Femur (tissue), 1 donor: ENCODE measurements around the gene HNRNPA2B1.
"Not testable (repeated sequence)": the region's sequence is repeated elsewhere in the genome, so short reads cannot be mapped to it uniquely, and the experiment has no call there.

Source experiments
- DNase-seq: peaks from one replicate; pipeline ENCODE4 v3.0.0-alpha.2; 2017

The HNRNPA2B1 gene

DNA sequence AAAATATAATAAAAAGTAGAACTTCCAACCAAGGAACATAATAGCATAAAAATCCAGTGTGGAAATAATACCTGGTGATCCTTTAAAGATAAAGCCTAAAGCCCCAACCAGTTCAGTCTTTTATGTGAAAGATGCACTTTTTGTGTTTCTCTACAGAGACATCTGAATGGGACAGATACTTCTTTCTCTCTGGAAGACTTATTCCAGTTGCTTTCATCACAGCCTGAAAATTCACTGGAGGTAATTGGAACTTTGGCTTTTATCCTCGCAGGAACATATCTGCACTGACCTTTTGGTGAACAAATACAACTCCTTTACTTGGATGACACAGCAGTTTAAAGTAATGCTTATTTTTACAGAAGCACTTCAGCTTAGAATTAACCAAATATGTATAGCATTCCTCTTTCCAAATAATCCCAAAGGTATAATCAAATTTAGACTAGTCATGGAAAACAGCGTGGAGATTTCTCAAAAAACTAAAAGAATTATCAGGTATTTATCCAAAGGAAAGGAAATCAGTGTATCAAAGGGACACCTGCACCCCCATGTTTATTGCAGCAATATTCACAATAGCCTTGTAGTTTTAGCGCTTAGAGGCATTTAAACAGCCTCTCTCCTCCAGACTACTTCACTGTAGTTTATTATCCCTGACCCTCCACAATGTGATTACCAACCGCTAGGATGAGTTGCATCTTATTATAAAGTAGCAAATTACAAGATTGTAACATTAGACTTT, 16.8 kb downstream of the HNRNPA2B1 start:
- DNase-seq = no peak

DNA sequence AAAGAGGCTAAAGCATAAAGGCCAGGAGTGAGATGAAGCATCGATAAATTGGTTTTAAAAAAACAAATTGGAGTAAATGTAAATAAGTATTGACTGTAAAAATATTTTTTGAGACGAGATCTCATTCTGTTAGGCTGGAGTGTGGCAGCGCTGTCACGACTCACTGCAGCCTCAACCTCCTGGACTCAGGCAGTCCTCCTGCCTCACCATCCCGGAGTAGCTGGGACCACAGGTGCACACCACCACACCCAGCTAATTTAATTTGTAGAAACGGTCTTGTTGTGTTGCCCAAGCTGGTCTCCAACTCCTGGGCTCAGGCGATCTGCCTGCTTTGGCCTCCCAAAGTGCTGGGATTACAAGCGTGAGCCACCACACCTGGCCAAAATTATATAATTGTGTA, 17.8 kb downstream of the HNRNPA2B1 start:
- no peak for DNase-seq

DNA sequence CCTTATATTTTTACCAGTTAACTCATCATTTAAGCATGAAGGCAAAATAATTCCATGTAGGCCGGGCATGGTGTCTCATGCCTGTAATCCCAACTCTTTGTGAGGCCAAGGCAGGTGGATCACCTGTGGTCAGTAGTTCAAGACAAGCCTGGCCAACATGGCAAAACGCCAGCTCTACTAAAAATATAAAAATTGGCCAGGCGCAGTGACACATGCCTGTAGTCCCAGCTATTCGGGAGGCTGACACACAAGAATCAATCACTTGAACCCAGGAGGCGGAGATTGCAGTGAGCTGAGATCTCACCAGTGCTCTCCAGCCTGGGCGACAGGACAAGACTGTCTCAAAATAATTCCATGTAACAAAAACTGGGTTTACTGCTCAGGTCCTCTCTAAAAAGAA, 18.3 kb downstream of the HNRNPA2B1 start:
- DNase-seq = no peak

DNA sequence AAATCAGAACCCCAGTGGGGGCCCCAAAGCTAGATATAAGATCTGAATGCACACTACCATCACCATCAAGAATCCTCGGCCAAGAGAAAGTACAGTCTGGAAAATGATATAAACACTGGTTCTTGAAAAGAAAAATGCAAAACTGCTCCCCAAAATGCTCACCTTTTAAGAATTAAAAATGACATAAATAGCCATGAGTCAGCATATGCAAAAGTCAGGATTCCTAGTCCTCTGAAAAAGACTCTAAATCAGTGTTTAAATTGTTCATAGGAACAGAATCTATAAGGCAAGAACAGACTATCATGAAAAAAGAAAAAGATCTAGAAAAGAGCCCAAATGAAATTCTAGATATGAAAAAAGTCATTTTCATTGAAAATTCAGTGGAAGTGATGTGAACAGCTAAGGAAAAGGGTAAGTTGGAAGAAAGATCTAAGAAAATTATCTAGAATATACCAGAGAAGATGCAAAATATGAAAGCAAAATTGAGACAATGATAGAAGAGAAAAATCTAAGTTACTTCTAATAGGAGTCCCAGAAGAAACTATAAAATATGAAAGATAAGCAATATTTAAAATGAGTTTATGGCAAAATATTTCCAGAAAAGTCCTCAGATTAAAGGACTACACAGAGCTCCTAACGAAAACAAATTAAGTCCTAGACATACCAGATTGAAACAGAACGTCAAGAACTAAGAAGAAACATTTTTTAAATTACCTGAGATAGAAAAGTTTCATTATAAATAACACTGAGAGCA, 18.9 kb downstream of the HNRNPA2B1 start:
- DNase-seq = no peak

DNA sequence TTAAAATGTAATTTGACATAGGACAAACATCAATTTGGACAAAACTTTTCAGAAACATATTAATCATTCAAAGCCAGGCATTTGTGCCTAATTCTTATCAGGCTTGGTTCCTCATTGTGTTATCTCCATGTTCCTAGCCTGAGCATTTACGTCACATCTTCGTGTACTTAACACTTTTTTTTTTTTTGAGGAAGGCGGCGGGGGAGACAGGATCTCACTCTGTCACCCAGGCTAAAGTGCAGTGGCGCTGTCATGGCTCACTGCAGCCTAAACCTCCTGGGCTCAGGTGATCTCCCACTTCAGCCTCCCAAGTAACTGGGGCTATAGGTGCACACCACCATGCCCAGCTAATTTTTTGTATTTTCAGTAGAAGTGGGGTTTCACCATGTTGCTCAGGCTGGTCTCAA, 19.8 kb downstream of the HNRNPA2B1 start:
- DNase-seq = no peak

DNA sequence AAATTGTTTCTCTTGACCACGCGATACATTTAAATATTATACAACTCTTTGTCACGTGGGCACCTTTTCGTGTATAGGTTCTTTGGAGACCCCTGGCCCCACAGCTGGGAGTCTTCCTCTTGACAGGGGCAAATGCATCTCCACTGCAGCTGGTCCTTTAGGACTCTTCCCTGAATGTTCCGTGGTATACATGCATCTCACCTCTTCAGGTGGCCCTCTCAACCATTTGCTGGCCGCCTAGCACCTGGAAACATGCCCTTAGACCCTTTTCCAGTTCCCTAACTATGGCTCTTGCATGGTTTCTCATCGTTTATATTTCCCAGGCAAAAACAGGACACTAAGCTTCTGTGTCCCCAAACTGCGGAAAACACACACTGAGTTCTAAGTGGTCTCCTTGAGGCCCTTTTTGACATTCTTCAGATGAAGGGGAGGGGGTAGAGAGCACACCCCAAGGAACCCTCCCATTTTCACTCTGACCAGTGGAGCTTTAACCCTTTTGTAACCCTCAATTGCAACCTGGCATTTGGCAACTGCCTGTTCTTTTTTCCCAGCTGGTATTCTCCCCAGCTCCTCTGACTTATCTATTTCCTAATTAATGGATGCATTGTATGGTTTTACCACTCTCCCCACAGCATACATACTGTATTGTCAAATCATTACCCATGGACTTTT, 20.6 kb downstream of the HNRNPA2B1 start:
- DNase-seq = no peak

DNA sequence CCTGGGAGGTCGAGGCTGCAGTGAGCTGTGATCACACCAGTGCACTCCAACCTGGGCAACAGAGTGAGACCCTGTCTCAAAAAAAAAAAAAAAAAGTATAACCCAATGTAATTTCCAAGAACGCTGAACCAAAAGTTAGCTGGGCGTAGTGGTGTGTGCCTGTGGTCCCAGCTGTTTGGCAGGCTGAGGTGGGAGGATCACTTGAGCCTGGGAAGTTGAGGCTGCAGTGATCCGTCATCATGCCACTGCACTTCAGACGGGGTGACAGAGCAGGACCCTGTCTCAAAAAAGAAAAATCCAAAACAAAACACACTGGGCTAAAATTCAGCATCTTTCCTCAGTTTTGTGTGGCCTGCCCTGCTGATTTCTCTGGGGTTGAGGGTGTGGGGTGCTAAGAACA, 21.1 kb downstream of the HNRNPA2B1 start:
- DNase-seq = no peak

DNA sequence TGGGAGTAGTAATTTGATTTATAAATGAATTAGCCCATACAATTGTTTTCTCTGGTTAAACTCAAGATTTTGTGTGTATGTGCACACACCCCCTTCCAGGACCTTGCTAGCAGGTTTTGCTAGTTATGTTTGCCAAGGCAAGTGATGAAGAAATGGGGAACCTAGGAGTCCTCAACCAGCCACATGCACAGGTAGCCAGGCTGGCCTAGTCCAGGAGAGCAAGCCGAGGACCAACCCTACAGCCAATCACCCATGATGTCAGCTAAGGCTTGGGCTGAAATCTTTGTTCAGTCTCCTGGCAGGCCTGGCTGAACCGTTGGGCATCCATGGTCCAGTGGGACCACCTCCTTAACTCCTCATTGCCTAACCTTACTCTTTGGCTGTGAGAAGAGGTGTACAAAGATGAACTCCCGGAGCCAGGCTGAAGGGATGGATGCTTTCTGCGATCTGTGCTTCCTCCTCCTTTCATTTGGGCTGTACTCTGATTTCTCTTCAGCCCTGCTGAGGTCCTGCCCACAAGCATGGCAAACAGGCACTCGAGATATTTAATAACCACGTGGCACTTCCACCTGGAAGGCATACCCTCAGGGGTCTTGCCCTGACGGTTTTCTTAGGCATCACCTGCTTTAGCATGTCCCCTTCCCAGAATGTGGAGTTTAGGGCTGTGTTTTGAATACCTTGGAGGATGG, 22.1 kb downstream of the HNRNPA2B1 start:
- DNase-seq = no peak

DNA sequence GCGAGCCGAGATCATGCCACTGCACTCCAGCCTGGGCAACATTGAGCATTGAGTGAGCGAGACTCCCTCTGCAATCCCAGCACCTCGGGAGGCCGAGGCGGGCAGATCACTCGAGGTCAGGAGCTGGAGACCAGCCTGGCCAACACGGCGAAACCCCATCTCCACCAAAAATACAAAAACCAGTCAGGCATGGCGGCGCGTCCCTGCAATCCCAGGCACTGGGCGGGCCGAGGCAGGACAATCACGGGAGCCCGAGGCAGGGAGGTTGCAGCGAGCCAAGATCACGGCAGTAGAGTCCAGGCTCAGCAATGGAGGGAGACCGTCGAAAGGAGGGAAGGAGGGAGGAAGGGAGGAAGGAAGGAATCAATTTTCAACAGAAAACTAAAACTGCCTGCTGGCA, 23.3 kb downstream of the HNRNPA2B1 start:
- DNase-seq = not testable (repeated sequence)

DNA sequence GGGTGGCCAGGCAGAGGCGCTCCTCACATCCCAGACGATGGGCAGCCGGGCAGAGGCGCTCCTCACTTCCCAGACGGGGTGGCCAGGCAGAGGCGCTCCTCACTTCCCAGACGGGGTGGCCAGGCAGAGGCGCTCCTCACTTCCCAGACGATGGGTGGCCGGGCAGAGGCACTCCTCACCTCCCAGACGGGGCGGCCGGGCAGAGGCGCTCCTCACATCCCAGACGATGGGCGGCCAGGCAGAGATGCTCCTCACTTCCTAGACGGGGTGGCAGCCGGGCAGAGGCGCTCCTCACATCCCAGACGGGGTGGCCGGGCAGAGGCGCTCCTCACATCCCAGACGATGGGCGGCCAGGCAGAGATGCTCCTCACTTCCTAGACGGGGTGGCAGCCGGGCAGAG, 23.9 kb downstream of the HNRNPA2B1 start:
- not testable (repeated sequence) for DNase-seq

DNA sequence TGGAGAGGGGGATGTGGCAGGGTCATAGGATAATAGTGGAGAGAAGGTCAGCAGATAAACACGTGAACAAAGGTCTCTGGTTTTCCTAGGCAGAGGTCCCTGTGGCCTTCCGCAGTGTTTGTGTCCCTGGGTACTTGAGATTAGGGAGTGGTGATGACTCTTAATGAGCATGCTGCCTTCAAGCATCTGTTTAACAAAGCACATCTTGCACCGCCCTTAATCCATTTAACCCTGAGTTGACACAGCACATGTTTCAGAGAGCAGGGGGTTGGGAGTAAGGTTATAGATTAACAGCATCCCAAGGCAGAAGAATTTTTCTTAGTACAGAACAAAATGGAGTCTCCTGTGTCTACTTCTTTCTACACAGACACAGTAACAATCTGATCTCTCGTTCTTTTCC, 24.6 kb downstream of the HNRNPA2B1 start:
- not testable (repeated sequence) for DNase-seq

DNA sequence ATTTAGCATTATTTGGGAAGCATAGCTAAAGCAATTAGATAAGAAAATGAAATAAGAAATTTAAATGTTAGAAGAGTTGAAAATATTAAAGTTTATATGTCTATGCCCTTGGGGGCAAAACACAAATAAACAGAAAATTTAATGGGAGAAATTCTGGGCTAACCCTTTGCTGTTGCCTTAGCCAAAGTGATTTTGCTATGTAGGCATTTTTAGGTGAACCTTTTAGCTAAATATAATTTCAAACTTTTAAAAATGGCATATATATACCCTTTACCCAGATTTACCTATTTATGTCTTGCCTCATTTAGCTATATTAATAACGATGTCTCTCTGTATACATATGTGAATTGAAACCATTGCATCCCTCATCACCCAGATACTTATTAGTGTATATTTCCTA, 28.5 kb downstream of the HNRNPA2B1 start:
- DNase-seq = no peak

DNA sequence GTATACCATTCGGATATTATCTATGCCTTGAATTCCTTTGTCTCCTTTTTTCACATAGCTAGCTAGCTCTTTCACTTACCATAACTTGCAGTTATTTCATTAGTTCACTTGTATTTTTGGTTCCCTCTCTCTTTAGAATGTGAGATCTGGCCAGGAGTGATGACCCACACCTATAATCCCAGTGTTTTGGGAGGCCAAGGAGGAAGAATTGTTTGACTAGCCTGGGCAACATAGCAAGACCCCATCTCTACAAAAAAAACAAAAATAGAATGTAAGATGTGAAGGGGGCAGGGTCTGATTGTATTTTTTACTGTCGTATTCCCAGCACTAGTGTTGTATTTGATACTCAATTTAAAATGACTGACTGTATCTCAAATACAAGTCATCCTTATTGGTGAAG, 28.9 kb downstream of the HNRNPA2B1 start:
- no peak for DNase-seq

DNA sequence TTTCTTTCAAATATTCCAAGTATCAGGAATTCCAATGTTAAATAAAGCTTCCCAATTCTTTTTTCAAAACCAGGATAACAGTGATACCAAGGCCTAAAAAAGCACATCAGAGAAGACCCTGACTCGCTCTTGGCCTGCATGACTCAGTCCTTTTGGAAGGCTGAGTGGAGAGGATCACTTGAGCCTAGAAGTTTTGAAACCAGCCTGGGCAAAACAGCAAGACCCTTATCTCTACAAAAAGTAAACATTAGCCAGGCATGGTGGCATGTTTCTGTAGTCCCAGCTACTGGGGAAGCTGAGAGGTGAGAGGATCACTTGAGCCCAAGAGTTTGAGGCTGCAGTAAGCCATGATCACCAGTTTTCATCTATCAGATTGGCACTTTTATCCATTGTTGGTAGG, 29.9 kb downstream of the HNRNPA2B1 start:
- DNase-seq = no peak

DNA sequence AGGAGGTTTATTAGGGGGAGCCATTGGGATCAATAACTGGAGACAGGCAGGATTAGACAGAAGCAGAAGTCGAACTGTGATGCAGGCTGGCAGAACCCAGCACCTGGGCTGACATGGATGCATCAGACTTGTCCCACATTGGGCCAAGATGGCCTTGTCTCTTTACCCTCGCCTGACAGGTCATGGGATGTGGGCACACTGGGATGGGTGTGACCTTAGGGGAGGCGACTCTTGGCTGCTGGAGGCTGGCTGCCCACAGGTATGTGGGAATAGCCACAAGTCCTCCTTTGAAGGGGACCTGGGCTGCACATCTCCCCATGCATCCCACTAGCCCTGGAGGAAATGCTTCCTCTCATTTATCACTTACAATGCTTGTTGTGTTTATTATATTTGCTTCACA, 31.3 kb downstream of the HNRNPA2B1 start:
- DNase-seq = no peak

DNA sequence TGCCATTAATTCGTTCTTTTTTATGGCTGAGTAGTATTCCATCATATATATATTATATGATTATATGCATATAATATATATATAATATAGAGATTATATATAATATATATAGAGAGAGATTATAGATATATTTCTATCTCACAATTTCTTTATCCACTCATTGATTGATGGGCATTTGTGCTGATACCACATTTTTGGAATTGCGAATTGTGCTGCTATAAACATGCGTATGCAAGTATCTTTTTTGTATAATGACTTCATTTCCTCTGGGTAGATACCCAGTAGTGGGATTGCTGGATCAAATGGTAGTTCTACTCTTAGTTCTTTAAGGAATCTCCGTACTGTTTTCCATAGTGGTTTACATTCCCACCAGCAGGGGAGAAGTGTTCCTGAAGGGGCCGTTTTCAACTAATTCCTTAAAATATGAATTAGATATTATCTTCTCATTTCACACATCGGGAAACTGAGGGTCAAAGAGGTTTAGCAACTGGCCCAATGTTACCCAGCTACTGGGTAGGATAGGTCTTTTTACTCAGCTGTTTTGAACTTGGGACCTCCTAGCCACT, 32.0 kb downstream of the HNRNPA2B1 start:
- no peak for DNase-seq

DNA sequence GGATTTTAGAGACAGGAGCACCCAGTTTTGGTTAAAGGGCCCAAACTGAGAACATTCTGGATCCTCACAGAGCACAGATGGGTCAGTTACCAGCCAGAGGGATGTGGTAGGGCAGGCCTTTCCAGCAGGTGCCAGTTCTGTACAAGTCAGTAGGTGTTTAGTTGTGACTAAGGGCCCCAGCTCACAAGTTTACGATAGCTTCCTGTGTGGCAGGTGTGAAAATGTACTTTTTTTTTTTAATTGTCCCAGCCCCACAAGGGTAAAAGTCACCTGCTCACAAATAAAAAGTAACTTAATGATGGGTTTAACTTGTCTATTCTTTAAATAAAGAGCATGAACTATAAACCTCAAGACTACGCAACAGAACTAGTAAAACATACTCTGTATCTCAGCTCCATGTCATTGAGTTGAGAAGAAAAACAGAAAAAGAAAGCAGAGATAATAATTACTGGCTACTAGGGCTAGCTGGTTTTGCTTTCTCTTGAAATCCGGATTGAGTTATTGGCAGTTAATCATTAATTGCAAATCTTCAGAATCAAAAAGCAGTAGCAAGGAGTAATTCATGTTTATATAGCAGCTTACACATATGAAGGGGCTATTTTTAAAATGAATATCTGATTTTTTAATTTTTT, 33.1 kb downstream of the HNRNPA2B1 start:
- no peak for DNase-seq

DNA sequence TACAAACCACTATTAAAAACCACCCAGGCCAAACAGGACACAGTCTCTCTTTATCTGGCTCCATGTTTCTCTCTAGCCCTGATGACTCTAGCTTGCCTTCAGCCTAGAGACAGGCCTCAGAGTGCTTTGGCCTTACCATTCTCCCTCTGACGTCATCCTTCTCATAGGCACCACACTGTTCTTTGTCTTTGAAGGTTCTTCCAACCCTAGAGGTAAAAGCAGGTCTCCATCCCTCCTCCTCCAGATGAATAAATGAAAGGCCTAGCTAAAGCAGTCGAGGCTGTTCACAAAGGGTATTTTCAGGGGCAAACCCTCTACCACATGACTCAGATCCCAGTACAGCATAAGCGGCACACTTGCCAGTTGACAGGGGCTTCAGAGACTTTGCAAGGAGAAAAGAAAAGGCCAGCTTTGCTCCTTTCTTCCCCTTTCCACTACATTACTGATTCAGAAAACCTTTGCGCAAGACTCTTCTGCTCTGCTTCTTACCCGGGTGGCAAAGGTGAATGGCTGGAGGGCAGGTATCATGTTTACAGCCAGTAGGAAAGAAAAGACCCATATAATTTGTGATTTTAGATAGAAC, 33.8 kb downstream of the HNRNPA2B1 start:
- no peak for DNase-seq

DNA sequence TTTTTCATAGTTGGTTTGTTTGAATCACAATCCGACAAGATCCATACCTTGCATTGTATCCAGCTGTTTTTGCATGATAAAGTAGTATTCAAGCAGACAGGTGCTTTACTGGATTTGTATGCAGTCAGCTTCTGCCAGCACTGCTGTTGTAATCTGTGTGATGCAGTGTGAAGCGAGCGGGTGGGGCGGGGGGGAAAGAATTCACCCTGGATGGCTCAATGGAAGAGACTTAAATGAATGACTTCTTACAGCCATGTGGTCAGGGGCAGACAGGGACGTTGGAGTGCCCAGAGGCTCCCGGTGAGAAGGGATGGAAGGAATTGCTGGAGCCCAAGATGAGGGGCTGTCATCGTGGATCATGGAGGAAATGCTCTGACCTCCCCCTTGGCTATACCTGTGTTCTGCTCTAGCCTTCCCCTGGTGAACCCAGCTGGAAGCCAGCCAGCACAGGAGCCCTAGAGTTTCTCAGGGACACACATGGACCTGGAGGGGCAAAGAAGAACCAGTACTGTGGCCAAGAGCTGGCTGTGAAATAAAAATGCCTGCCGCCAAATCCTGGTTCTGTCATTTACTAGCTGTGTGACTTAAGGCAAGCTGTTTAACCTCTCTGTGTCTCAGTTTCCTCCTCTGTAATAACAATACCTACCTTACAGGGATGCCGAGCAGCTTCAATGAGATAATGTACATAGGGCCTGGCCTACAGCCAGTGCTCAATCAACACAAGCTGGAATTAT, 34.4 kb downstream of the HNRNPA2B1 start:
- DNase-seq = no peak

DNA sequence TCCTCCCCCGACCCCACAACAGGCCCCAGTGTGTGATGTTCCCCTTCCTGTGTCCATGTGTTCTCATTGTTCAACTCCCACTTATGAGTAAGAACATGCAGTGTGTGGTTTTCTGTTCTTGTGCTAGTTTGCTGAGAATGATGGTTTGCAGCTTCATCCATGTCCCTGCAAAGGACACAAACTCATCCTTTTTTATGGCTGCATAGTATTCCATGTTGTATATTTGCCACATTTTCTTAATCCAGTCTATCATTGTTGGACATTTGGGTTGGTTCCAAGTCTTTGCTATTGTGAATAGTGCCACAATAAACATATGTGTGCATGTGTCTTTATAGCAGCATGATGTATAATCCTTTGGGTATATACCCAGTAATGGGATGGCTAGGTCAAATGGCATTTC, 36.7 kb downstream of the HNRNPA2B1 start:
- DNase-seq = not testable (repeated sequence)

DNA sequence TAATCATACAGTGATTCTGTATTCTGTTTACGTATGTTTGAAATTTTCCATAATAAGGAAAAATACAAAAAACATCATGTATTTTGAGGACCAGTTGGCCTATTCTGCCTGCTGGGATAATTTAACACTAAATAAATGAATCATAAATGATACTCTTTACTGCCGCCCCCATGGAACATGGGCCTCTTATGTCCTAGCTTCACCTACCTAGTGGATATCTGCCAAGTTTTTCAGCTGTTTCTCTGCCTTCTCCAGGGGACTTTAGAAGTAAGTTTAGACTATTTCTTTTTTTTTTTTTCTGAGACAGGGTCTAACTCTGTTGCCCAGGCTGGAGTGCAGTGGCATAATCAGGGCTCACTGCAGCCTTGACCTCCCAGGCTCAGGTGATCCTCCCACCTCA, 38.1 kb downstream of the HNRNPA2B1 start:
- DNase-seq = no peak
